ENCODE data around the gene FERMT2.

FERMT2 gene

GRCh38 chr14:52950898-52951680 lies at the start of gene FERMT2:
FERMT2 (minus strand) TSS chr14:52951050; CDS start chr14:52950568, 482 bp downstream.
- 0 out of 2 replicates have a peak within 1 kb of the TSS, but pooled peaks have one; percentile 40 for H3K9ac ChIP-seq
- H3K9me3 ChIP-seq, result no peaks in the 10 kb centered on the region
- H3K27me3 ChIP-seq, result peaks cover 63% of the 10 kb centered on the region
- peaks cover 32% of the 10 kb centered on the region for H4K20me1 ChIP-seq
- no peaks in the 10 kb centered on the region for H3K36me3 ChIP-seq
- H3K4me1 ChIP-seq, result peaks cover 12% of the 10 kb centered on the region
- peak within 1 kb of the TSS; percentile 73 for H3K4me3 ChIP-seq
- no peak within 1 kb of the TSS for H3K27ac ChIP-seq
- no peak for TF ChIP-seq Cebpa-rat (IDR thresholded peaks at IDR 0.05)
- peak within 1 kb of the TSS; percentile 96 for H3K4me2 ChIP-seq

- H4K20me1 ChIP-seq, result no peaks in the 10 kb centered on the region
- H3K36me3 ChIP-seq, result no peaks in the 10 kb centered on the region
- no peak overlapping the region for H3K4me2 ChIP-seq
- H3K27ac ChIP-seq, result no peak overlapping the region
- H3K4me3 ChIP-seq, result no peak overlapping the region
- H3K4me1 ChIP-seq, result no peaks in the 10 kb centered on the region
- TF ChIP-seq Cebpa-rat (IDR thresholded peaks at IDR 0.05), result no peak
- H3K9me3 ChIP-seq, result no peaks in the 10 kb centered on the region
- no peak overlapping the region for H3K9ac ChIP-seq
- no peaks in the 10 kb centered on the region for H3K27me3 ChIP-seq
These were observed 47.6 kb upstream of the FERMT2 start for GRCh38 chr14:52998376-52999015.

- no peak overlapping the region for H3K4me3 ChIP-seq
- no peak for TF ChIP-seq Cebpa-rat (IDR thresholded peaks at IDR 0.05)
These were observed 45.6 kb upstream of the FERMT2 start for GRCh38 chr14:52996493-52996892.

GRCh38 chr14:52995998-52996397 lies 45.1 kb upstream of the FERMT2 start:
- H3K27ac ChIP-seq, result no peak overlapping the region
- no peaks in the 10 kb centered on the region for H3K27me3 ChIP-seq
- no peak overlapping the region for H3K4me2 ChIP-seq
- no peaks in the 10 kb centered on the region for H3K9me3 ChIP-seq
- H3K36me3 ChIP-seq, result no peaks in the 10 kb centered on the region
- H3K4me1 ChIP-seq, result peaks cover 6% of the 10 kb centered on the region
- no peaks in the 10 kb centered on the region for H4K20me1 ChIP-seq
- H3K4me3 ChIP-seq, result no peak overlapping the region
- no peak overlapping the region for H3K9ac ChIP-seq
- TF ChIP-seq Cebpa-rat (IDR thresholded peaks at IDR 0.05), result no peak

More at GRCh38 chr14:52996493-52996892, 45.6 kb upstream of the FERMT2 start:
- Histone ChIP-seq H3K4me1 (peaks cover 5% of the 10 kb centered on the region), H3K27ac (no peak overlapping the region), H4K20me1 (no peaks in the 10 kb centered on the region), H3K36me3 (no peaks in the 10 kb centered on the region), H3K9me3 (no peaks in the 10 kb centered on the region), H3K4me2 (no peak overlapping the region), H3K27me3 (no peaks in the 10 kb centered on the region), H3K9ac (no peak overlapping the region)

- no peaks in the 10 kb centered on the region for H3K36me3 ChIP-seq
- no peak overlapping the region for H3K4me2 ChIP-seq
- H3K4me1 ChIP-seq, result peaks cover 6% of the 10 kb centered on the region
- TF ChIP-seq Cebpa-rat (IDR thresholded peaks at IDR 0.05), result no peak
- no peaks in the 10 kb centered on the region for H3K27me3 ChIP-seq
- H4K20me1 ChIP-seq, result no peaks in the 10 kb centered on the region
- H3K9ac ChIP-seq, result no peak overlapping the region
- H3K27ac ChIP-seq, result no peak overlapping the region
- no peak overlapping the region for H3K4me3 ChIP-seq
- H3K9me3 ChIP-seq, result no peaks in the 10 kb centered on the region
These were observed 41.5 kb upstream of the FERMT2 start for GRCh38 chr14:52992236-52992870.

GRCh38 chr14:52988139-52988538 lies 37.3 kb upstream of the FERMT2 start:
- Histone ChIP-seq H3K27me3 (no peaks in the 10 kb centered on the region), H3K4me1 (peaks cover 6% of the 10 kb centered on the region), H3K4me3 (no peak overlapping the region), H3K27ac (no peak overlapping the region), H3K9me3 (no peaks in the 10 kb centered on the region), H4K20me1 (no peaks in the 10 kb centered on the region), H3K9ac (no peak overlapping the region), H3K36me3 (no peaks in the 10 kb centered on the region), H3K4me2 (no peak overlapping the region)
- TF ChIP-seq Cebpa-rat (IDR thresholded peaks at IDR 0.05), result no peak

- Histone ChIP-seq H3K4me1 (peaks cover 6% of the 10 kb centered on the region), H3K9me3 (no peaks in the 10 kb centered on the region), H3K27me3 (no peaks in the 10 kb centered on the region), H3K4me2 (no peak overlapping the region), H3K27ac (no peak overlapping the region), H3K36me3 (no peaks in the 10 kb centered on the region), H4K20me1 (no peaks in the 10 kb centered on the region), H3K9ac (no peak overlapping the region), H3K4me3 (no peak overlapping the region)
- TF ChIP-seq Cebpa-rat (IDR thresholded peaks at IDR 0.05), result no peak
These were observed 36.7 kb upstream of the FERMT2 start for GRCh38 chr14:52987514-52987913.

- H3K27ac ChIP-seq, result no peak overlapping the region
- H3K4me2 ChIP-seq, result no peak overlapping the region
- no peak overlapping the region for H3K9ac ChIP-seq
- TF ChIP-seq Cebpa-rat (IDR thresholded peaks at IDR 0.05), result no peak
- no peak overlapping the region for H3K4me3 ChIP-seq
- no peaks in the 10 kb centered on the region for H3K9me3 ChIP-seq
- H3K36me3 ChIP-seq, result no peaks in the 10 kb centered on the region
- no peaks in the 10 kb centered on the region for H3K27me3 ChIP-seq
- peaks cover 6% of the 10 kb centered on the region for H3K4me1 ChIP-seq
- H4K20me1 ChIP-seq, result no peaks in the 10 kb centered on the region
These were observed 36.2 kb upstream of the FERMT2 start for GRCh38 chr14:52987042-52987441.

- no peak overlapping the region for H3K4me2 ChIP-seq
- H3K9me3 ChIP-seq, result no peaks in the 10 kb centered on the region
- no peak overlapping the region for H3K27ac ChIP-seq
- H3K4me1 ChIP-seq, result no peaks in the 10 kb centered on the region
- H3K9ac ChIP-seq, result no peak overlapping the region
- no peaks in the 10 kb centered on the region for H4K20me1 ChIP-seq
- H3K36me3 ChIP-seq, result no peaks in the 10 kb centered on the region
- no peak for TF ChIP-seq Cebpa-rat (IDR thresholded peaks at IDR 0.05)
- H3K4me3 ChIP-seq, result no peak overlapping the region
- no peaks in the 10 kb centered on the region for H3K27me3 ChIP-seq
These were observed 26.9 kb upstream of the FERMT2 start for GRCh38 chr14:52977798-52978197.

- no peaks in the 10 kb centered on the region for H3K9me3 ChIP-seq
- no peak overlapping the region for H3K4me3 ChIP-seq
- no peak overlapping the region for H3K9ac ChIP-seq
- H3K4me2 ChIP-seq, result no peak overlapping the region
- no peaks in the 10 kb centered on the region for H3K36me3 ChIP-seq
- H3K27ac ChIP-seq, result no peak overlapping the region
- TF ChIP-seq Cebpa-rat (IDR thresholded peaks at IDR 0.05), result no peak
- no peaks in the 10 kb centered on the region for H4K20me1 ChIP-seq
- no peaks in the 10 kb centered on the region for H3K27me3 ChIP-seq
- no peaks in the 10 kb centered on the region for H3K4me1 ChIP-seq
These were observed 23.6 kb upstream of the FERMT2 start for GRCh38 chr14:52974406-52974805.

Measured in BLaER1 (cell line).